Measurements from ENCODE around the gene RAPSN. TPM values are rescaled to one million over a fixed set of nuclear protein-coding genes. Genes with fewer than 3 reads are reported as not detected.
A peak's percentile ranks its signal among the peaks of the same experiment; 100 is the strongest.

Gene RAPSN
- total and polyA plus RNA-seq, 2 experiments from 2014 or later, result 0.17 to 0.23 TPM

GRCh38 chr11:47408598-47409439 lies 40.1 kb downstream of the RAPSN start:
- Mint-ChIP-seq H3K27ac (peak overlapping the region; percentile 62), H3K9me3 (no peaks in the 10 kb centered on the region), H3K36me3 (ENCODE audit: low read depth) (peaks cover 3% of the 10 kb centered on the region; the same call in 2 of the 3 replicates), H3K27me3 (ENCODE audit: insufficient read depth, low read depth, poor library complexity) (peaks cover 8% of the 10 kb centered on the region), H3K4me1 (peaks cover 11% of the 10 kb centered on the region), H3K4me3 (peak overlapping the region; percentile 89)
- DNase-seq (ENCODE audit: low spot score), result peak; percentile 33
- peak overlapping the region; percentile 97 for H3K4me2 ChIP-seq
- no peaks in the 10 kb centered on the region; the same call in 1 of the 2 replicates for H4K20me1 ChIP-seq (replicated peaks; ENCODE audit: insufficient read depth)
- H3K27me3 ChIP-seq (ENCODE audit: insufficient read depth), result no peaks in the 10 kb centered on the region
- peaks cover 12% of the 10 kb centered on the region for H3F3A ChIP-seq (replicated peaks; ENCODE audit: low read depth)
- H3K27ac ChIP-seq (ENCODE audit: low read depth), result peak overlapping the region; percentile 80
- H3K9me2 ChIP-seq (ENCODE audit: insufficient read depth), result no peaks in the 10 kb centered on the region
- no peak for TF ChIP-seq ZNF462 (CRISPR knock-in tag; IDR thresholded peaks at IDR 0.05)
- no peak for TF ChIP-seq CTCF (conservative IDR thresholded peaks at IDR 0.05; ENCODE audit: low read depth in 2 of 2)
- no peak for TF ChIP-seq EZH2 (IDR thresholded peaks at IDR 0.05; ENCODE audit: low read depth, unreplicated experiment)
- no peak for TF ChIP-seq CREB1 (CRISPR knock-in tag; IDR thresholded peaks at IDR 0.05; ENCODE audit: low read depth)
- no peak for TF ChIP-seq REST (IDR thresholded peaks at IDR 0.05; ENCODE audit: unreplicated experiment)
- TF ChIP-seq EZH2phosphoT487 (IDR thresholded peaks at IDR 0.05; ENCODE audit: unreplicated experiment), result no peak
- TF ChIP-seq ETS1 (IDR thresholded peaks at IDR 0.05), result no peak
- TF ChIP-seq ZNF331 (CRISPR knock-in tag; IDR thresholded peaks at IDR 0.05; ENCODE audit: low read depth), result no peak
- no peak for TF ChIP-seq NANOG (IDR thresholded peaks at IDR 0.05; ENCODE audit: borderline replicate concordance)
- TF ChIP-seq ZNF114 (CRISPR knock-in tag; IDR thresholded peaks at IDR 0.05), result no peak
- no peak for TF ChIP-seq POLR2AphosphoS5 (IDR thresholded peaks at IDR 0.05; ENCODE audit: low read depth)
- no peak for TF ChIP-seq JUNB (IDR thresholded peaks at IDR 0.05; ENCODE audit: unreplicated experiment)
- no peak for TF ChIP-seq STAT1 (IDR thresholded peaks at IDR 0.05; ENCODE audit: unreplicated experiment)
- H3K4me3 ChIP-seq, result peak overlapping the region; percentile 95
- peak overlapping the region; percentile 93 for H2AFZ ChIP-seq
- H3K4me1 ChIP-seq (ENCODE audit: insufficient read depth), result peaks cover 11% of the 10 kb centered on the region; the same call in 1 of the 2 replicates
- H3K36me3 ChIP-seq (ENCODE audit: insufficient read depth), result no peaks in the 10 kb centered on the region
- peak; percentile 2; the same call in 2 of the 3 replicates for ATAC-seq
- no peaks in the 10 kb centered on the region for H3K79me2 ChIP-seq (replicated peaks; ENCODE audit: insufficient read depth)
